Neural cell (in vitro differentiated cells): ENCODE results near the gene IRX4. TPM values are rescaled to one million over a fixed set of nuclear protein-coding genes. Genes with fewer than 3 reads are reported as not detected.
"Not testable (repeated sequence)": the region's sequence is repeated elsewhere in the genome, so short reads cannot be mapped to it uniquely, and the experiment has no call there.

ENCODE experiments used
- H2AFZ ChIP-seq: fragments of 200-600, 300-800 bp; sonication (generic), shearing (Covaris generic); 2 replicates; pipeline ENCODE4 v1.6.0; 2014; ENCODE audit warnings: low read depth, mild to moderate bottlenecking, antibody characterized with exemption, low read length, moderate library complexity
- H3F3A ChIP-seq: fragments of 200-600 bp; shearing (Covaris generic); 2 replicates; pipeline ENCODE4 v1.6.1; 2016; ENCODE audit warnings: mild to moderate bottlenecking, moderate library complexity, mixed read lengths, antibody characterized with exemption, low read length; ENCODE audit not compliant: insufficient read depth, poor library complexity, severe bottlenecking
- H3K27ac ChIP-seq: fragments of 200-600, 300-800 bp; sonication (generic), shearing (Covaris generic); 2 replicates; pipeline ENCODE4 v1.5.1; 2014; ENCODE audit warnings: mild to moderate bottlenecking, low read length, moderate library complexity
- H3K27me3 ChIP-seq: fragments of 300-800, 200-600 bp; sonication (generic), shearing (Covaris generic); 2 replicates; pipeline ENCODE4 v1.6.0; 2014; ENCODE audit warnings: mild to moderate bottlenecking, low read depth, low read length, moderate library complexity; ENCODE audit not compliant: insufficient read depth
- H3K36me3 ChIP-seq: fragments of 300-800, 200-600 bp; sonication (generic), shearing (Covaris generic); 2 replicates; pipeline ENCODE4 v1.5.1; 2014; ENCODE audit warnings: mild to moderate bottlenecking, antibody characterized with exemption, low read length, moderate library complexity; ENCODE audit not compliant: insufficient read depth
- H3K4me2 ChIP-seq: fragments of 300-800, 200-600 bp; sonication (generic), shearing (Covaris generic); 2 replicates; pipeline ENCODE4 v1.6.0; 2014; ENCODE audit warnings: mild to moderate bottlenecking, low read length
- H3K4me3 ChIP-seq: fragments of 300-800, 200-600 bp; sonication (generic), shearing (Covaris generic); 2 replicates; pipeline ENCODE4 v1.5.1; 2014; ENCODE audit warnings: mild to moderate bottlenecking, low read length, moderate library complexity
- H3K79me2 ChIP-seq: fragments of 200-600 bp; shearing (Covaris generic); replicated peaks from 2 replicates; pipeline ENCODE4 v1.6.0; 2014; ENCODE audit warnings: mild to moderate bottlenecking, low read length, moderate library complexity; ENCODE audit not compliant: insufficient read depth
- H3K9ac ChIP-seq: fragments of 300-800, 200-600 bp; sonication (generic), shearing (Covaris generic); 2 replicates; pipeline ENCODE4 v1.6.1; 2016; ENCODE audit warnings: mild to moderate bottlenecking, low read length, mixed read lengths
- H3K9me2 ChIP-seq: fragments of 200-600 bp; shearing (Covaris generic); 2 replicates; pipeline ENCODE4 v1.6.1; 2016; ENCODE audit warnings: mild to moderate bottlenecking, low read length, mixed read lengths; ENCODE audit not compliant: insufficient read depth
- H3K9me3 ChIP-seq: fragments of 200-600, 300-800 bp; sonication (generic), shearing (Covaris generic); 2 replicates; pipeline ENCODE4 v1.6.1; 2016; ENCODE audit warnings: mild to moderate bottlenecking, mixed run types, low read length, moderate library complexity, mixed read lengths
- H4K20me1 ChIP-seq: fragments of 200-600 bp; shearing (Covaris generic); 2 replicates; pipeline ENCODE4 v1.6.1; 2016; ENCODE audit warnings: mild to moderate bottlenecking, mixed run types; ENCODE audit not compliant: insufficient read depth
- EP300 ChIP-seq: fragments of 450-650 bp; conservative IDR thresholded peaks from 2 replicates; pipeline ENCODE4 v1.6.1; 2014; ENCODE audit warnings: antibody characterized with exemption, mild to moderate bottlenecking, moderate library complexity; ENCODE audit not compliant: poor library complexity, severe bottlenecking
- EZH2 ChIP-seq: fragments of 200-600, 300-800 bp; shearing (Covaris generic), sonication (generic); IDR thresholded peaks from 2 replicates; pipeline ENCODE4 v1.6.1; 2014; ENCODE audit warnings: antibody characterized with exemption, low read length, borderline replicate concordance, mild to moderate bottlenecking; ENCODE audit not compliant: insufficient read depth, poor library complexity, severe bottlenecking
- MXI1 ChIP-seq: fragments of 450-650 bp; conservative IDR thresholded peaks from 2 replicates; pipeline ENCODE4 v1.6.1; 2014; ENCODE audit warnings: antibody characterized with exemption, mild to moderate bottlenecking; ENCODE audit not compliant: poor library complexity, severe bottlenecking
- POLR2AphosphoS5 ChIP-seq: IDR thresholded peaks from 2 replicates; pipeline ENCODE4 v1.6.1; 2012
- RAD21 ChIP-seq: fragments of 450-650 bp; conservative IDR thresholded peaks from 2 replicates; pipeline ENCODE4 v1.6.1; 2014; ENCODE audit warnings: antibody characterized with exemption, mild to moderate bottlenecking, moderate library complexity
- SMC3 ChIP-seq: fragments of 450-650 bp; conservative IDR thresholded peaks from 2 replicates; pipeline ENCODE4 v1.6.1; 2014; ENCODE audit warnings: antibody characterized with exemption, mild to moderate bottlenecking, moderate library complexity; ENCODE audit not compliant: poor library complexity
- TAF1 ChIP-seq: IDR thresholded peaks from 2 replicates; pipeline ENCODE4 v1.6.1; 2012; ENCODE audit warnings: low read depth
- polyA plus RNA-seq: library from polyadenylated mRNA; depleted of rRNA; stranded (reverse); fragments of >200 nt; gene quantifications from 2 replicates; pipeline ENCODE4 v1.2.3, GENCODE V29; 2014
- TF ChIP-seq, protein P1 (sequence below): fragments of 450-650 bp; IDR thresholded peaks from 2 replicates; pipeline ENCODE4 v1.5.1; 2014; ENCODE audit warnings: antibody characterized with exemption, mild to moderate bottlenecking, moderate library complexity; ENCODE audit not compliant: poor library complexity, severe bottlenecking
- TF ChIP-seq, protein P2 (sequence below): IDR thresholded peaks from 2 replicates; pipeline ENCODE4 v1.6.1; 2012; ENCODE audit warnings: borderline replicate concordance

Gene IRX4
- polyA plus RNA-seq, 1 donor from 2014 or later = not detected

DNA sequence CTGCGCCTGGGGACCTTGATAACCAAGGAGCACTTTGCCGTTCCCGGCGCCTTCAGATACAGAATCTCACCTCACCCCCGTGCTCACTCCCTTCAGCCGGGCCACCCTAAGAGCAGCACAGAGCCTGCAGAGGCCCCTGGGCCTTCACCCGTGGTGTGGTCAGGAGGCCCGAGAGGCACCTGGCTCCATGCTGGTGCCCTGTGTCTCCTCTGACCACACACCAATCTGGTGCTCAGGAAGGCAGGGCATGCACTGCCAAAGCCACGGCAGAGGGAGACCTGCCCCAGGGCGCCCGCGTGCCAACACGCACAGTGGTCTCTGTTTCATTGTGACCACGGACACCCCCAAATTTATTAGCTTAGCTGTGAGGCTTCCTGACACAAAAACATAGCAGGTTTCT lies 11.3 kb downstream of the IRX4 start:
- Histone ChIP-seq H3K79me2 (no peaks in the 10 kb centered on the region), H3K36me3 (no peaks in the 10 kb centered on the region), H3K9ac (no peak overlapping the region), H3K9me3 (no peaks in the 10 kb centered on the region), H3K4me2 (no peak overlapping the region), H2AFZ (no peak overlapping the region), H3K27ac (no peak overlapping the region), H4K20me1 (no peaks in the 10 kb centered on the region), H3K9me2 (no peaks in the 10 kb centered on the region), H3F3A (no peaks in the 10 kb centered on the region), H3K27me3 (peaks cover 73% of the 10 kb centered on the region), H3K4me3 (no peak overlapping the region)
- TF ChIP-seq TAF1 = no peak
- TF ChIP-seq EZH2 = no peak
- TF ChIP-seq POLR2AphosphoS5 = no peak
- no peak for TF ChIP-seq MXI1

DNA sequence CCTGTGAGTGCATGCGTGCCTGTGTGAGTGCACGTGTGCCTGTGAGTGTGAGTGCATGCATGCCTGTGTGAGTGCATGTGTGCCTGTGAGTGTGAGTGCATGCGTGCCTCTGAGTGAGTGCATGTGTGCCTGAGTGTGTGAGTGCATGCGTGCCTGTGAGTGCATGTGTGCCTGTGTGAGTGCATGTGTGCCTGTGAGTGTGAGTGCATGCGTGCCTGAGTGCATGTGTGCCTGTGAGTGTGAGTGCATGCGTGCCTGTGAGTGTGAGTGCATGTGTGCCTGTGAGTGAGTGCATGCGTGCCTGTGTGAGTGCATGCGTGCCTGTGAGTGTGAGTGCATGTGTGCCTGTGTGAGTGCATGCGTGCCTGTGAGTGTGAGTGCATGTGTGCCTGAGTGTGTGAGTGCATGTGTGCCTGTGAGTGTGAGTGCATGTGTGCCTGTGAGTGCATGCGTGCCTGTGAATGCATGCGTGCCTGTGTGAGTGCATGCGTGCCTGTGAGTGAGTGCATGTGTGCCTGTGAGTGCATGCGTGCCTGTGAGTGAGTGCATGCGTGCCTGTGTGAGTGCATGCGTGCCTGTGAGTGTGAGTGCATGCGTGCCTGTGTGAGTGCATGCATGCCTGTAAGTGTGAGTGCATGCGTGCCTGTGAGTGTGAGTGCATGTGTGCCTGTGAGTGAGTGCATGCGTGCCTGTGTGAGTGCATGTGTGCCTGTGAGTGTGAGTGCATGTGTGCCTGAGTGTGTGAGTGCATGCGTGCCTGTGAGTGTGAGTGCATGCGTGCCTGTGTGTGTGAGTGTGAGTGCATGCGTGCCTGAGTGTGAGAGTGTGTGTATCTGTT lies 12.1 kb downstream of the IRX4 start:
- H3K4me2 ChIP-seq, H3K9me3 ChIP-seq, H3F3A ChIP-seq, H3K79me2 ChIP-seq, H3K9me2 ChIP-seq, H3K27ac ChIP-seq, H2AFZ ChIP-seq, H3K4me3 ChIP-seq, H3K36me3 ChIP-seq, H4K20me1 ChIP-seq, H3K9ac ChIP-seq: not testable (repeated sequence)
- H3K27me3 ChIP-seq = peaks cover 70% of the 10 kb centered on the region
- TF ChIP-seq POLR2AphosphoS5 = peak; percentile 16

GRCh38 chr5:1868886-1869475 lies 13.7 kb downstream of the IRX4 start:
- TF ChIP-seq SMC3 (no peak), EZH2 (no peak), POLR2AphosphoS5 (no peak), MXI1 (no peak), RAD21 (no peak), TAF1 (no peak), EP300 (no peak)
- TF ChIP-seq, protein P1, sequence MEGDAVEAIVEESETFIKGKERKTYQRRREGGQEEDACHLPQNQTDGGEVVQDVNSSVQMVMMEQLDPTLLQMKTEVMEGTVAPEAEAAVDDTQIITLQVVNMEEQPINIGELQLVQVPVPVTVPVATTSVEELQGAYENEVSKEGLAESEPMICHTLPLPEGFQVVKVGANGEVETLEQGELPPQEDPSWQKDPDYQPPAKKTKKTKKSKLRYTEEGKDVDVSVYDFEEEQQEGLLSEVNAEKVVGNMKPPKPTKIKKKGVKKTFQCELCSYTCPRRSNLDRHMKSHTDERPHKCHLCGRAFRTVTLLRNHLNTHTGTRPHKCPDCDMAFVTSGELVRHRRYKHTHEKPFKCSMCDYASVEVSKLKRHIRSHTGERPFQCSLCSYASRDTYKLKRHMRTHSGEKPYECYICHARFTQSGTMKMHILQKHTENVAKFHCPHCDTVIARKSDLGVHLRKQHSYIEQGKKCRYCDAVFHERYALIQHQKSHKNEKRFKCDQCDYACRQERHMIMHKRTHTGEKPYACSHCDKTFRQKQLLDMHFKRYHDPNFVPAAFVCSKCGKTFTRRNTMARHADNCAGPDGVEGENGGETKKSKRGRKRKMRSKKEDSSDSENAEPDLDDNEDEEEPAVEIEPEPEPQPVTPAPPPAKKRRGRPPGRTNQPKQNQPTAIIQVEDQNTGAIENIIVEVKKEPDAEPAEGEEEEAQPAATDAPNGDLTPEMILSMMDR = no peak
- TF ChIP-seq, protein P2, sequence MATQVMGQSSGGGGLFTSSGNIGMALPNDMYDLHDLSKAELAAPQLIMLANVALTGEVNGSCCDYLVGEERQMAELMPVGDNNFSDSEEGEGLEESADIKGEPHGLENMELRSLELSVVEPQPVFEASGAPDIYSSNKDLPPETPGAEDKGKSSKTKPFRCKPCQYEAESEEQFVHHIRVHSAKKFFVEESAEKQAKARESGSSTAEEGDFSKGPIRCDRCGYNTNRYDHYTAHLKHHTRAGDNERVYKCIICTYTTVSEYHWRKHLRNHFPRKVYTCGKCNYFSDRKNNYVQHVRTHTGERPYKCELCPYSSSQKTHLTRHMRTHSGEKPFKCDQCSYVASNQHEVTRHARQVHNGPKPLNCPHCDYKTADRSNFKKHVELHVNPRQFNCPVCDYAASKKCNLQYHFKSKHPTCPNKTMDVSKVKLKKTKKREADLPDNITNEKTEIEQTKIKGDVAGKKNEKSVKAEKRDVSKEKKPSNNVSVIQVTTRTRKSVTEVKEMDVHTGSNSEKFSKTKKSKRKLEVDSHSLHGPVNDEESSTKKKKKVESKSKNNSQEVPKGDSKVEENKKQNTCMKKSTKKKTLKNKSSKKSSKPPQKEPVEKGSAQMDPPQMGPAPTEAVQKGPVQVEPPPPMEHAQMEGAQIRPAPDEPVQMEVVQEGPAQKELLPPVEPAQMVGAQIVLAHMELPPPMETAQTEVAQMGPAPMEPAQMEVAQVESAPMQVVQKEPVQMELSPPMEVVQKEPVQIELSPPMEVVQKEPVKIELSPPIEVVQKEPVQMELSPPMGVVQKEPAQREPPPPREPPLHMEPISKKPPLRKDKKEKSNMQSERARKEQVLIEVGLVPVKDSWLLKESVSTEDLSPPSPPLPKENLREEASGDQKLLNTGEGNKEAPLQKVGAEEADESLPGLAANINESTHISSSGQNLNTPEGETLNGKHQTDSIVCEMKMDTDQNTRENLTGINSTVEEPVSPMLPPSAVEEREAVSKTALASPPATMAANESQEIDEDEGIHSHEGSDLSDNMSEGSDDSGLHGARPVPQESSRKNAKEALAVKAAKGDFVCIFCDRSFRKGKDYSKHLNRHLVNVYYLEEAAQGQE = no peak
- Histone ChIP-seq H3K27ac (no peak overlapping the region), H3K9me2 (no peaks in the 10 kb centered on the region), H3K27me3 (peaks cover 53% of the 10 kb centered on the region), H2AFZ (no peak overlapping the region), H3K9ac (no peak overlapping the region), H4K20me1 (no peaks in the 10 kb centered on the region), H3K4me2 (no peak overlapping the region), H3K36me3 (no peaks in the 10 kb centered on the region), H3F3A (no peaks in the 10 kb centered on the region), H3K4me3 (no peak overlapping the region), H3K9me3 (no peaks in the 10 kb centered on the region), H3K79me2 (no peaks in the 10 kb centered on the region)
